Testis (tissue), 2 donors: ENCODE data around the gene SLC15A1.

Source experiments
- CTCF ChIP-seq, 3 experiments: fragments of 450-650 bp in 2 of 3; fragments of 200-600 bp in 1 of 3; sonication (generic) in 1 of 3; IDR thresholded peaks; one replicate each; pipeline ENCODE4 v1.5.1; 2016 to 2019; ENCODE audit warnings: antibody characterized with exemption in 3 of 3, mild to moderate bottlenecking in 2 of 3, moderate library complexity in 1 of 3
- POLR2A ChIP-seq: fragments of 450-650 bp; IDR thresholded peaks from one replicate; pipeline ENCODE4 v1.6.1; 2017; ENCODE audit warnings: antibody characterized with exemption, mild to moderate bottlenecking, moderate library complexity

- TF ChIP-seq POLR2A (no peak), CTCF (IDR thresholded peaks at IDR 0.05) (no peak)
Measured at GRCh38 chr13:98755116-98755515, 2.6 kb upstream of the SLC15A1 start.
